GM18499 (cell line): ENCODE measurements around the gene VPS33B.
A peak's percentile ranks its signal among the peaks of the same experiment; 100 is the strongest.
"Not testable (repeated sequence)": the region's sequence is repeated elsewhere in the genome, so short reads cannot be mapped to it uniquely, and the experiment has no call there.

Source experiments
- ATAC-seq: cut with Tn5 transposase; IDR thresholded peaks from one replicate; pipeline ENCODE4 v1.9.1; 2021; ENCODE audit warnings: moderate number of reproducible peaks; ENCODE audit not compliant: insufficient read depth, unreplicated experiment

VPS33B gene

DNA sequence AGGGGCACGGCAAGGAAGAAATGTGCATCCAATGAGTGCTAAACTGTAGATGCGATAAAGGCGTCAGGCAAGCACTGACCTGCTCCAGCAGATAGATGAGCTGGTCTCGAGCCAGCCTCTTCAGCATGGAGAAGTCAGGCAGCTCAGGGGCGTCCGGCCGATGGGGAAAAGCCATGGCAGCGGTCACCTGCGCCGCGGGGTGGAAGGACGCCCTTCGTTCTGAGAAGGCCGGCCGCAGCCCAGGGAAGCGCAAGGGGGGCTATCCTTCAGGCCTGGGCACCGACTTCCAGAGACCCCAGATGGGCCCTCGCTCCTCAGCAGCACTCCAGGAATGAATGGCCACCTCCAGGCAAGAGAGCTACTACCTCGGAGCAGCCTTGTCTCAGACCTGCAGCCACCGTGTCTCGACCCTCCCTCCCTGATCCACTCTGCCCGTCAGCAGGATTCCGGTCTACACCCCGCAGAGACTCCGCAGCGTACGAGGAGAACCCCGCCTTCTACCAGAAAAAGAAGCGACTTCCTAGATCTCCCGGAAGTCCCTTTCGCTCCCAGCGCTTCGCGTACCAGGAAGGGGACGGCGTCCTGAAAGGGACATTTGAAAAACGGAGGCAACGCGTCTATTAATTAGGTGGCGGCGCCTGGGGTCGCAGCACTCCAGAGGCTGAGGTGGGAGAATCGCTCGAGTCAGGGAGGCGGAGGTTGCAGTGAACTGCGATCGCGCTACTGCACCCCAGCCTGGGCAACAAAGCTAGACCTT is at the start of gene VPS33B:
TSS of gene VPS33B (minus strand) at position 520 of the 757 bp plus-strand sequence. CDS start at position 175, 345 bp downstream.
- ATAC-seq, result no peak

DNA sequence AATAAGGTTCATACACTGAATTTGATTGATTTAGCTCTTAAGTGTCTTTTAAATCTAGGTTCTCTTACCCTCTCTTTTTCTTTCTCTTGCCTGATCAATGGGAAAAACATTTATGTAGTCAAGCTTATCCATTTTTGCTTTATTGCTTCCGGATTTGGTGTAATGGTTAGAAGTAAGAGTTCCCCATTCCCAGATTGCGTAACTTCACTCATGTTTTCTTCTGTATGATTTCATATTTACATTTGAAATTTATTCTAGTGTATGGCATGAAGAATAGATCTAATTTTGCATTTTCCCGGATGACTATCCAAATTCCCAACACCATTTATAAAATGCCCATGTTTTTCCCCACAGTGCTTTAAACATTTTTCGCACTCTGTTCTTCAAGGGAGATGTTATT is 49.8 kb upstream of the VPS33B start:
- no peak for ATAC-seq

DNA sequence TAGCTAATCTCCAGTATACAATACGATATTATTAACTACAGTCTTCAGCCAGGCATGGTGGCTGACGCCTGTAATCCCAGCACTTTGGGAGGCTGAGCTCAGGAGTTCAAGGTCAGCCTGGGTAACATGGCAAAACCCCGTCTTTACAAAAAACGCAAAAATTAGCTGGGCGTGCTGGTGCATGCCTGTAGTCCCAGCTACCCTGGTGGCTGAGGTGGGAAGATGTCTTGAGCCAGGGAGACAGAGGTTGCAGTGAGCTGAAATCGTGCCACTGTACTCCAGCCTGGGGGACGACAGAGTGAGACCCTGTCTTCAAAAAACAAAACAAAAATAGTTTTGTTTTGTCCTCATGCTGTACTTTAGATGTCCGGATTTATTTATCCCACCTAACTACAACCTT is 48.5 kb upstream of the VPS33B start:
- ATAC-seq, result no peak

DNA sequence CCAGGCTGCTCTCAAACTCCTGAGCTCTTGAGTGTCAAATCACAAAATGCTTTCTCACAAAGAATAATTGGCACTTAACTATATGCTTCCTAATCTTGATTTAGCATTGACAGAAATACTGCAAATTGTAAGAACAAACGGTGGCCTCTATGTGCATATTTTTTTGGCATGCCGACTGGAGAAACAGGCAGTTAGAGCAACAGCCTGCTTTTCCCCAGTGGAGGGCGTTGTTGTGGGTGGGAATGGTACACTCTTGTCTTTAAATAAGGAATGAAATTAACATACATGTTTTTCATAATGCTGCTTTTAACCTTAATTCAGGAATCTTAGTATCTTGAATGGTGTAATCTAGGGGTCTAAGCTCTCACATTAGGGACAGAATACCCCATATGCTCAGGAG is 46.6 kb upstream of the VPS33B start:
- no peak for ATAC-seq

DNA sequence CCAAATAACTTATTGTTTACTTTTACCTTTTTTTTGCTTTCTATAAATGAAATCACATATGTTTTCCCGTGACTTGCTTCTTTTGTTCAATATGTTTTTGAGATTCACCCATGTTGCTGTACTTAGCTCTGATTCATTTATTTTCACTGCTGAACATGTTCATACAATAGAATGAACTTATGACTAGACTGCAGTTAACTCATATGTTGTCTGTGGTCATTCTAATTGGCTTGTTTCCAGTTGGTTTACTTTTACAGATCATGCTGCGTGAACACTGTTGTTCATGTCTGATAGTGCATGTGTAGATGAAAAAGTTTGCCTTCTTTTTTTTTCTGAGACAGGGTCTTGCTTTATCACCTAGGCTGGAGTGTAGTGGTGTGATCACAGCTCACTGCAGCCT is 46.0 kb upstream of the VPS33B start:
- no peak for ATAC-seq

DNA sequence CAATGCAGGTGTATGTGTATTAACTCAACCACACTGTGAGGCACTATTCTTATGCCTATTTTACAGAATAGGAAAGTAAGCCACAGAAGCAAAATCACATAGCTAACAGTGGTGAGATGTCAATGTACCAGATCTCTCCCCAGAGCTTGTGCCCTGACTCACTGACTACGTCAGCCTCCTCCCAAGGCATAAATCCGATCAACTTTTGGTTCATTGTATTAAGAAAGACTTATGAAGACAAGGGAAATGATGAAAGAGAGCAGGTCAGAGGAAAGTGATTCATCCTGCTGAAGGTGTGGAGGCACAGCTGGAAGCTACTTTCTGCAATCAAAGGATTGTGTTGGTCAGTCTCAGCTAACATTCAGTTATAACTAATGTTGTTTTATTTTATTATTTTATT is 44.6 kb upstream of the VPS33B start:
- ATAC-seq, result no peak

DNA sequence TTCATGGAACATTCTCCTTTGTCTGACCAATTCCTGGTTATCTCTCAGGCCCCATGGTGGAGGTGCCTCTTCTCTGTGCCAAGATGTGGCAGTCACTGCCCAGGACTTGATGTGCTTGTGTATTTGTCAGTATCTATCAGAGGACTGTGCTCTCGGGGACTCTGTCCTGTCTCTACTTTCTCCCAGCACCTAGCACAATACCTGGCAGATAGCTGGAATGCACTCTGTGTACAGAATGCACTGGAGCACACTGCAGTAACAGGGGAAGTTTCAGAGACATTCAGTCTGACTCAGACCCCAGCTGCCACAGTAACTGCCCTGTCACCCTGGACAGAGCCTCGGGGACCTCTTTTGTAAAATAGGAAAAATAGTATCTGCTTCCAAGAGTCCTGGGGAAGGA is 43.1 kb upstream of the VPS33B start:
- ATAC-seq, result no peak

DNA sequence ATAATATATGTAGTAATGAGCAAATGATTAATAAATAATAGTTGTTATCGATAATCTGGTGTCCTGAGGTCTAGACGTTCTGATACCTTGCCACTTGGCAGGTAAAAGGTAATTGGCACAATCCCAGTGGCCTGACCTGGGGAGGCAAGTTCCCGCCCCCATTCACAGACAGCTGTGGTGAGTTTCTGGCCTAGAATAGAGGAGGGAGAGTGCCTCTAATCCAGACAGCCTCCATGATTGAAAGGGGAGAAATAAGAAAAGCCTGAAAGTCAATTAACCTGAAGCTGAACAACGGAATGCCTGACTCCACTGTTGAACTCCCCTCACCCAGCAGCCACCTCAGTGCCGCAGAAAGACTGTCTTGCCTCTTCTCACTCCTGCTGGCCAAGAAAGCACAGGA is 39.6 kb upstream of the VPS33B start:
- ATAC-seq, result no peak

DNA sequence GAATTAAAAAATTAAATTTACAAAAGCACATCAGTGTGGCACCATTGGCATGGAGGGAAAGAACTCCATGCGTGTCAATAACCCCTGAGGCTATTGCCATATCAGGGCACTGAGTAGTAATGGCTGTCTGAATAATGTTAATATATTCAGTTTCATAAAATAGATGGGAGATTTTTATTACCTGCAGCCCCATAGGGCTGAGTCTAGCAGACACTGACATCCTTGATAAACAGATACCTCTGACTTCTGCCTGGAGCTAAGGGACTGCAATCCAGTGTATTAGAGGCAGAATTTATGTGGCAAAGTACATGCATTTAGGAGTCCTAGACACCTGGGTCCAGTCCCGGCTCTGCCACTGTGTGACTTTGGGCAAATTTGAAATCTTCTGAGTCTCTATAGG is 38.8 kb upstream of the VPS33B start:
- no peak for ATAC-seq

DNA sequence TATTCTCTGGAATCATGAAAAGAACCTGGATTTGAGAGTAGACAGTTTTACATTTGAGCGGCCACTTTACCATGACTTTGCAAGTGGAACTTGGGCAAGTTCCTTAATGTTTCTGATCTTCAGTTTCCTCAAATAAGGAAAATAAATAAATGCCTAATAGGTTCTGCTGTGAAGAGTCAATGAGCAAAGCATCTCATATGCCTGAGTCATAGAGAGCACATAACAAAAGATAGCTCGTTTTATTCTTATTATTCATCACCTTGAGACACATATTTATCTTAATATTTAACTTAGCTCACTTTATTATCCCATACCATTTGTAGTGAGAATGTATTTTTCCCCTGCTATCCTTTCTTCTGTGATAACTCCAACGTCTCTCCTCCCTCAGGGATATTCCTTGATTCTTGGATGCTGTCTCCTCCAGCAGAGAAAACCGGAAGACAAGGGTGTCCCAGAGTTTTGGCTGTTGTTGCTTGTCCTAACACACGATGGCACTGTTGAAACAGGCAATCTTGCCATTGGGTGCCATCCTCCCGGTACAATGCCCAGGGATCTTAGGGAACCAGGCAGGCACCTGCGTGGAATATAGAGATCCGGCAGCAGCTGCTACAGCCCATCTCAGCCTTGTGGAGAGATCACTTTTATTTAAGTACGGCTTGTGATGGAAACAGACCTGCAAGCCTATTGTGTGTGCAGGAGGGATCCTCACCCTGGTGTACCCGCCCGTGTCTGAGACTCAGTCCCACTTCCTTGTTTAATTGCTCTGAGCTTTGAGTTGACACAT is 33.3 kb upstream of the VPS33B start:
- ATAC-seq, result no peak

DNA sequence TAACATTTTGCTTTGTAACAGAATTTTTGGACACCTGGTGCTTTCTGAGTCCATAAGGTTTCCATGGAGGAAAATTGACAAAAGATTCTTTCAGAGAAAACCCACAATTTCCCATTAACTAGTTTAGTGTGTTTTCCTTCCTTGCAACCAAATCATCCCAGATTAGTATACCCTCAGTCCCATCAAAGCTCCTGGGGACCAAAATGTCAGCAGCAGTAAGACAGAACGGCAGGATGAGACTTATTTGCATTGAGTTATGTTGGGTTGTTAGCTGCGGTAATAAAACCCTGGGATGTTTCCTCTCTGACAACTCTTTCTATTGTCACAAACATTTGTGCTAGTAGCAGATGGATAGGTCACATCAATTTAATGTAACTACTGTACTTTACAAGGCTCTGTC is 32.4 kb upstream of the VPS33B start:
- ATAC-seq, result no peak

DNA sequence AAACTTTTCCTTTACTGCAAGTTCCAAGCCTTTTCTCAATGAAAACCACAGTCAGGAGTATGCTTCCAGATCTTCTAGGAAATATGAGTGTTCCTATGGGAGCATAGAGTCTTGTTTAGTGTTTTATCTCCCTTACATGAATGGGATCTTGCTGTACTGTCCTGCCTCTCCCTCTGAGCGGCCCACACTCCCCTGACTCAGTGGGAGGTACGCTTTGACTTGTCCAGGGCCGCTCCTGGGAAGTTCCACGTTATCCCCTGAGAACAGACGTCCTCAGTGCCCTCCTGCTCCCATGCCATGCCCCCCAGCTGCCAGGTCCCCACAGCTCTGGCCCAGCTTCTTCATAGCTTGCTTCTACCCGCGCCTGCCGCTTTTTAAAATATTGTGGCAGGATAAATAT is 28.9 kb upstream of the VPS33B start:
- ATAC-seq, result no peak

DNA sequence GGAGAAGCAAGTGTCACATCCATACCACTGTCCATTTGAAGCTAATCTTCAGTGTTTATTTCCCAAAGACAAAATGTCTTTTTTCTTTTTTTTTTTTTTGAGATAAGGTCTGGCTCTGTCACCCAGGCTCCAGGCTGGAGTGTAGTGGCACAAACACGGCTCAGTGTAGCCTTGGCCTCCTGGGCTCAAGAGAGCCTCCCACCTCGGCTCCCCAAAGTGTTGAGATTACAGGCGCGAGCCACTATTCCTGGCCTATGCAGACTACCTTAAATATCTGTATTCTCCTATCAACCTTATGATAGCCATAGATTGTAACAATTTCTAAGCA is 27.7 kb upstream of the VPS33B start:
- no peak for ATAC-seq

DNA sequence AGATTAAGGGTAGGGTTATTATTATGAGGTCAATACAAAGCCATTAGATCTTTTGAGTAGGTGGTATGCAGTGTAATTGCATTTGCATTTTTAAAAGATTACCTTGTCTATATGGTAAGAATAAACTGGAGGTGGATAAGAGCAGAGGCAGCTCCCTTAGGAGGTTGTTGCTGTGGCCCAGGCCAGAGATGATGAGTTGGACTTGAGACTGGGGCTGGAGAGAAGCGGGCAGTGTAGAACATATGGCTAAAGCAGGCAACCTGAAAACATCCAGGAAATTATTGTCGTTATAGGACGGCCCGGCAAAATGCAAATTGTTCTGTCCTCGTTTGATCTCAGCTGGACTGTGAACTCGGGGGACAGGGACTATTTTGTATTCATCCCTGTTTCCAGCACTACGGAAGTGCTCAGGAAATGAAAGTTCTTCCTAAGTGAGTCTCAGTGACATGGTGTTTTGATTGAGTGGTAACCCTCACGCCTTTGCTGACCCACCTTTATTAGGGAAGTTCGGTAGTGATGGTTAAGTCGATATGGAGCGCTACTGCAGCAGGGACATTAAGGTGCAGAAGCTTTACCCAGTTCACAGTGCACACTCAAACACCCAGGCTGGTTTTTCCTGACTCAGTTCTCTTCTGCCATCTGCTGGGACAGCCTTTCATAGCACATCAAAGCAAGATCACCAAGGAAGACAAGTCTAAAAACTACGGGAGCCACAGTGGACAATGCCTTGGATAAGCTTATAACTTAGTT is 27.2 kb upstream of the VPS33B start:
- ATAC-seq, result peak; percentile 63

DNA sequence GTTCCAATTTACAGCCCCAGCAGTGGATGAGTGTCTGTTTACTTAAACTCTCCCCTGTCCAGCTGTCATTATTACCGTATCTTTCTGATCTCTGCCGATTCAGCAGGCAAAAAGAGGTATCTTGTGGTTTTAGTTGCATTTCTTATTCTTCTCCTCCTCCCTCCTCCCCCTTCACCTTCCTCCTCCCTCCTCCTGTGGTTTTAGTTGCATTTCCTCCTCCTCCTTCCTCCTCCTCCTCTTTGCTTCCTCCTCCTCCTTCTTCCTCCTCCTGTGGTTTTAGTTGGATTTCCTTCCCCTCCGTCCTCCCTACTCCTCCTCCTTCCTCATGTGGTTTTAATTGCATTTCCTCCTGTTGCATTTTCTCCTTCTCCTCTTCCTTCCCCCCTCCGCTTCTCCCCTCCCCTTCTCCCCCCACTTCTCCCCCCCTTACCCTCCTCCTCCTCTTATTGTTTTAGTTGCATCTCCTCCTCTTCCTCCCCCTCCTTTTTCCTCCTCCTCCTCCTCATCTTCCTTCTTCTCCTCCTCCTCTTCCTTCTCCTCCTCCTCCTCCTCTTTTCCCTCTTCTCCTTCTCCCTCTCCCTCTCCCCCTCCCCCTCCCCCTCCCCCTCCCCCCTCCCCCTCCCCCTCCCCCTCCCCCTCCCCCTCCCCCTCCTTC is 25.3 kb upstream of the VPS33B start:
- no peak for ATAC-seq

DNA sequence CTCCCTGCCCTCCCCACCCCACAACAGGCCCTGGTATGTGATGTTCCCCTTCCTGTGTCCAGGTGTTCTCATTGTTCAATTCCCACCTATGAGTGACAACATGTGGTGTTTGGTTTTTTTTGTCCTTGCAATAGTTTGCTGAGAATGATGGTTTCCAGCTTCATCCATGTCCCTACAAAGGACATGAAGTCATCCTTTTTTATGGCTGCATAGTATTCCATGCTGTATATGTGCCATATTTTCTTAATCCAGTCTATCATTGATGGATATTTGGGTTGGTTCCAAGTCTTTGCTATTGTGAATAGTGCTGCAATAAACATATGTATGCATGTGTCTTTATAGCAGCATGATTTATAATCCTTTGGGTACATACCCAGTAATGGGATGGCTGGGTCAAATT is 23.7 kb upstream of the VPS33B start:
- ATAC-seq, result not testable (repeated sequence)

DNA sequence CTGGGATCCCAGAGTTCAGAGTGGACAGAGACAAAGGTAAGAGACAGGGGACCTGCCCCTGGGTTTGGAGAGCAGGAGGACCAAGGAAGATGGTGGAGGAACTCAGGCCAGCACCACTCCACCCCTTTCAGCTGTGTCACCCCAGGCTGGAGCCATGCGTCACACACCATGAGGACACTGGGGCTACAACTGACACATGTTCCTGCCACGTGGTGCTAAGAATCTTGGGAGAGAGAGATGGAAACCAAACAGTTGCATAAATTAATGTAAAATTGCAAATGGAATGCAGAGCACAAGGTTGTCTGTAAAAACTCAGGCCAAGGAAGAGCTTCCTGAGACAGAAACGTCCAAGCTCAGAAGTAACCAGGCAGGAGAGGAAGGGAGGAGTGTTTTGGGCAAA is 22.7 kb upstream of the VPS33B start:
- no peak for ATAC-seq

DNA sequence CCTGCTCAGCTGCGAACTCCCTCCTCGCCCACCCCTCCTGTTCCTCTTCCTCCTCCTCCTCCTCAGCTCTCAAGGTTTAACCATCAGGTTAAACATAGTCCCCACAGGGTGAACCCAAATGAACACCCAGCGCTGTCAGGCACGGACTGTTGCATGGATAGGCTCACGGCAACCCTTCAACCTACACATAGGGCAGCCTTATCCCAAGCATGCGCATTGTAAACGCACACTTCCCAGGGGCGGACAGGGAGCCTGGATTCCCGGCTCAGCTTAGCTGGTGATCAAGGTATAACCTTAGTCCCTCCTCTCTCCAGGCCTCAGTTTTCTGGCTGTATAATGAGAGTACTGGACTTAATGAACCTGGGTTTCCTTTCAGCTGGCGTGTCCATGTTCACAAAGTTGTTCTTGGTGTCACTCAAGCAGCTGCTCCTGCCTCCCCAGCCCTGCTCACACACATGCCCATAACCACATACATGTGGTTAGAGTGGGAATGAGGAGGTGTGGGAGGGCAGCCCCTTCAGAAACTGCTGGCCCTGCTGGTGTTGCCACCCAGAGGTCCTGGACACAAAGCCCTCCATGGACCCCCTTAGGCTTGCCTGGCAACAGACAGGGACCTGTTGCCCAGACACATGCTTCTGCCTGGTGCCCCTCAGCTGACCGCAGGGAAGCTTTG is 20.9 kb upstream of the VPS33B start:
- no peak for ATAC-seq

DNA sequence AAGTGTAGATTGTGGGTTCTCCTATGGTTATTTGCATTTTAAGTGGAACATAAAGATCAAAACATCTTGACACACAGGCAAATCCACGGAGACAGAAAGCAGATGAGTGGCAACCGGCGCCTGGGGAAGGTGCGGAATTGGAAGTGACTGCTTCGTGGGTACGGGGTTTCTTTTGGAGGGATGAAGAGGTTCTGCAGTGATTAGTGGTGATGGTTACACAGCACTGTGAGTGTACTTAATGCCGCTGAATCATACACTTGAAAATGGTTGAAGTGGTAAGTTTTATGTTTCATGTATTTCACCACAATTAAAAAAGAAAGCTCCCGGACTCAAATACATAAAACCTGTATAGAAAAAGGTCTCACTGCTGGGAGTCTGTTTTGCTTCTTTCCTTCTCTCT is 18.5 kb upstream of the VPS33B start:
- no peak for ATAC-seq

DNA sequence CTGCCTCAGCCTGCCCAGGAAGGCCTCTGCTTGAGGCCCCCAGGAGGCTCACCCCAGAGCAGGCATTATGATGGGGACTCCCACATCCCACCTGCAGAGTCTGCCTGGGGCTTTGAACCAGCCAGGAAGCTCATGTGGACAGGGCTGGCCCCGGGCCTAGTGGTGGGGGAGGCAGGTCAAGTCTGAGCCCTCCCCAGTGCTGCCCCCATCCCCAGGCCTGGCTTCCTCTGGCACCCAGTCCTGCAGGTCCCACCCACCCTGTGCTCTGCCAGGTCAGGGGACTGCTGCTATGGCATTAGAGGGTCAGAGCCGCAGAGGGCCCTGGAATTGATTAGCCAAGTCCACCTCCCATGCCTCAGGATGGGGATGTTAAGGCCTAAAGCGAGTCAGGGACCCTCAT is 17.6 kb upstream of the VPS33B start:
- no peak for ATAC-seq
